ENCODE measurements around the gene FN3KRP.

GRCh38 chr17:82667668-82668000, 48.9 kb upstream of the FN3KRP start:
- TF ChIP-seq CTCF (IDR thresholded peaks at IDR 0.05; ENCODE audit: low read depth, low read length) (no peak), MAX (IDR thresholded peaks at IDR 0.05; ENCODE audit: low read depth, low read length) (no peak), POLR2A (IDR thresholded peaks at IDR 0.05; ENCODE audit: extremely low read depth, insufficient read length) (no peak)
